HFF-Myc (cell line): ENCODE data around the gene COX20.

ENCODE experiments used
- DNase-seq: peaks from one replicate; pipeline ENCODE4 v3.0.0-alpha.2; 2011; ENCODE audit warnings: low read depth; ENCODE audit errors: extremely low read depth
- H3K4me3 ChIP-seq: replicated peaks from 2 replicates; pipeline ENCODE4 v1.5.1; 2011; ENCODE audit warnings: low read depth, mild to moderate bottlenecking, control low read depth, low read length
- CTCF ChIP-seq: IDR thresholded peaks from 2 replicates; pipeline ENCODE4 v1.5.1; 2012; ENCODE audit warnings: mild to moderate bottlenecking, low read depth, low read length, control low read depth; ENCODE audit errors: missing control alignments

Gene COX20

GRCh38 chr1:244804841-244805240 is 30.6 kb upstream of the COX20 start:
- H3K4me3 ChIP-seq, result no peak overlapping the region
- TF ChIP-seq CTCF, result no peak
- no peak for DNase-seq

- no peak overlapping the region for H3K4me3 ChIP-seq
- no peak for TF ChIP-seq CTCF
- no peak for DNase-seq
Observed at GRCh38 chr1:244807138-244807537, 28.3 kb upstream of the COX20 start.

- no peak for TF ChIP-seq CTCF
- H3K4me3 ChIP-seq, result no peak overlapping the region
- no peak for DNase-seq
Observed at GRCh38 chr1:244810221-244810620, 25.2 kb upstream of the COX20 start.

- no peak for DNase-seq
- H3K4me3 ChIP-seq, result no peak overlapping the region
- no peak for TF ChIP-seq CTCF
Observed at GRCh38 chr1:244813327-244813726, 22.1 kb upstream of the COX20 start.

- DNase-seq, result no peak
- no peak for TF ChIP-seq CTCF
- no peak overlapping the region for H3K4me3 ChIP-seq
Observed at GRCh38 chr1:244815600-244816099, 19.8 kb upstream of the COX20 start.

GRCh38 chr1:244817415-244817894 is 18.0 kb upstream of the COX20 start:
- TF ChIP-seq CTCF, result no peak

GRCh38 chr1:244820131-244820530 is 15.3 kb upstream of the COX20 start:
- no peak for TF ChIP-seq CTCF
- DNase-seq, result no peak

More at GRCh38 chr1:244817415-244817894, 18.0 kb upstream of the COX20 start:
- no peak overlapping the region for H3K4me3 ChIP-seq
- no peak for DNase-seq

More at GRCh38 chr1:244820131-244820530, 15.3 kb upstream of the COX20 start:
- no peak overlapping the region for H3K4me3 ChIP-seq
